Panc1 (cell line): ENCODE data around the gene CARD10.

Source experiments
- TF ChIP-seq, protein P1 (sequence below): fragments of 450-650 bp; IDR thresholded peaks from 2 replicates; pipeline ENCODE4 v1.5.1; 2017; ENCODE audit warnings: mild to moderate bottlenecking
- TF ChIP-seq, protein P2 (sequence below), 2 experiments: IDR thresholded peaks; 2 replicates each; pipeline ENCODE4 v1.6.1; 2011 to 2012; ENCODE audit warnings: low read depth in 2 of 2, control low read depth in 1 of 2, low read length in 1 of 2, mild to moderate bottlenecking in 1 of 2, moderate library complexity in 1 of 2; ENCODE audit not compliant: insufficient read depth in 1 of 2

DNA sequence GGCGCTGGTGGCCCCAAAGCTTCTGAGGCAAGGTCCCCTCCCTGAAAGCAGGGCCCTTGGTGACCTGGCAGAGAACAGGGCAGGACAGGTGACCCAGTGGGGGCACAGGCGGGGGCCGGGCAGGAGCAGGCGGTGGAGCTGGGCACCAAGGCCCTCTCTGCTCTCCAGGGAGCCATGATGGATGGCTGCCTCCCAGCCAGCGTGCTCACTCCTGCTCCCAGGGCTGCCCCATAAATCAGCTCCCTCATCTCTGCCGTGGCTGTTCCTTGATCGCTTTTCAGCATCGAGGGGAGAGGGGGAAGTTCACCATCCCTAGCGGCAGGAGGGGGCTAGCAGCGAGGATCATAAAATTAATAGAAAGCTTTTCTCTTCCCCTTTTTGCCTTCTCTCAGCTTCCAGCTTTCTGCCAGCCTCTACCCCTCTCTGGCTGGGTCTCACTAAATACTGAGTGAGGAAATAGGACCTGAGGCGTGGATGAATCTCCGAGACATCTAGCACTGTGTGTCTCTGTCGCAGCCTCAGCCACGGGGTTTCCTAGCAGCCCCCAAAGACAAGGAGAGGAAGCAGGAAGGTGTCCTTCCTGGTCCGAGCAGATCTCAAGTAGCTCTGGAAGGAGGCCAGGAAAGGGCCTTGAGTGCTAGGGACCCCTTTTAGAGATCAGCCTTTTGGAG is 69.7 kb downstream of the CARD10 start:
- TF ChIP-seq, protein P1, sequence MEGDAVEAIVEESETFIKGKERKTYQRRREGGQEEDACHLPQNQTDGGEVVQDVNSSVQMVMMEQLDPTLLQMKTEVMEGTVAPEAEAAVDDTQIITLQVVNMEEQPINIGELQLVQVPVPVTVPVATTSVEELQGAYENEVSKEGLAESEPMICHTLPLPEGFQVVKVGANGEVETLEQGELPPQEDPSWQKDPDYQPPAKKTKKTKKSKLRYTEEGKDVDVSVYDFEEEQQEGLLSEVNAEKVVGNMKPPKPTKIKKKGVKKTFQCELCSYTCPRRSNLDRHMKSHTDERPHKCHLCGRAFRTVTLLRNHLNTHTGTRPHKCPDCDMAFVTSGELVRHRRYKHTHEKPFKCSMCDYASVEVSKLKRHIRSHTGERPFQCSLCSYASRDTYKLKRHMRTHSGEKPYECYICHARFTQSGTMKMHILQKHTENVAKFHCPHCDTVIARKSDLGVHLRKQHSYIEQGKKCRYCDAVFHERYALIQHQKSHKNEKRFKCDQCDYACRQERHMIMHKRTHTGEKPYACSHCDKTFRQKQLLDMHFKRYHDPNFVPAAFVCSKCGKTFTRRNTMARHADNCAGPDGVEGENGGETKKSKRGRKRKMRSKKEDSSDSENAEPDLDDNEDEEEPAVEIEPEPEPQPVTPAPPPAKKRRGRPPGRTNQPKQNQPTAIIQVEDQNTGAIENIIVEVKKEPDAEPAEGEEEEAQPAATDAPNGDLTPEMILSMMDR = no peak
- TF ChIP-seq, protein P2, sequence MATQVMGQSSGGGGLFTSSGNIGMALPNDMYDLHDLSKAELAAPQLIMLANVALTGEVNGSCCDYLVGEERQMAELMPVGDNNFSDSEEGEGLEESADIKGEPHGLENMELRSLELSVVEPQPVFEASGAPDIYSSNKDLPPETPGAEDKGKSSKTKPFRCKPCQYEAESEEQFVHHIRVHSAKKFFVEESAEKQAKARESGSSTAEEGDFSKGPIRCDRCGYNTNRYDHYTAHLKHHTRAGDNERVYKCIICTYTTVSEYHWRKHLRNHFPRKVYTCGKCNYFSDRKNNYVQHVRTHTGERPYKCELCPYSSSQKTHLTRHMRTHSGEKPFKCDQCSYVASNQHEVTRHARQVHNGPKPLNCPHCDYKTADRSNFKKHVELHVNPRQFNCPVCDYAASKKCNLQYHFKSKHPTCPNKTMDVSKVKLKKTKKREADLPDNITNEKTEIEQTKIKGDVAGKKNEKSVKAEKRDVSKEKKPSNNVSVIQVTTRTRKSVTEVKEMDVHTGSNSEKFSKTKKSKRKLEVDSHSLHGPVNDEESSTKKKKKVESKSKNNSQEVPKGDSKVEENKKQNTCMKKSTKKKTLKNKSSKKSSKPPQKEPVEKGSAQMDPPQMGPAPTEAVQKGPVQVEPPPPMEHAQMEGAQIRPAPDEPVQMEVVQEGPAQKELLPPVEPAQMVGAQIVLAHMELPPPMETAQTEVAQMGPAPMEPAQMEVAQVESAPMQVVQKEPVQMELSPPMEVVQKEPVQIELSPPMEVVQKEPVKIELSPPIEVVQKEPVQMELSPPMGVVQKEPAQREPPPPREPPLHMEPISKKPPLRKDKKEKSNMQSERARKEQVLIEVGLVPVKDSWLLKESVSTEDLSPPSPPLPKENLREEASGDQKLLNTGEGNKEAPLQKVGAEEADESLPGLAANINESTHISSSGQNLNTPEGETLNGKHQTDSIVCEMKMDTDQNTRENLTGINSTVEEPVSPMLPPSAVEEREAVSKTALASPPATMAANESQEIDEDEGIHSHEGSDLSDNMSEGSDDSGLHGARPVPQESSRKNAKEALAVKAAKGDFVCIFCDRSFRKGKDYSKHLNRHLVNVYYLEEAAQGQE (IDR thresholded peaks at IDR 0.05; ENCODE audit: insufficient read depth in 1 of 2, low read depth in 2 of 2, low read length in 1 of 2) = no peak
